ENCODE data around the gene YES1.
"Not testable (repeated sequence)": the region's sequence is repeated elsewhere in the genome, so short reads cannot be mapped to it uniquely, and the experiment has no call there.

DNA sequence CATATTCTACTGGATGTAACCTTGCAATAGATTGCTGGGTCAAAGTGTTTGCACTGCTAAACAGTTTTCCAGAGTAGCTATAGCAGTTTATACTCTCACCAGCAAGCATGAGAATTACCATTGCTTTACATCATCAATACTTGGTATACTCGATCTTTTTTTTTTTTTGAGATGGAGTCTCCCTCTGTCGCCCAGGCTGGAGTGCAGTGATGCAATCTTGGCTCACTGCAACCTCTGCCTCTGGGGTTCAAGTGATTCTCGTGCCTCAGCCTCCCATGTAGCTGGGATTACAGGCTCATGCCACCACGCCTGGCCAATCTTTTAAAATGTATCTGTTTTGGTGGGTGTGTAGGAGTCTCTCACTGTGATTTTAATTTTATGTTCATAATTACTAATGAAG is 36.0 kb downstream of the YES1 start:
- TF ChIP-seq, protein P1, sequence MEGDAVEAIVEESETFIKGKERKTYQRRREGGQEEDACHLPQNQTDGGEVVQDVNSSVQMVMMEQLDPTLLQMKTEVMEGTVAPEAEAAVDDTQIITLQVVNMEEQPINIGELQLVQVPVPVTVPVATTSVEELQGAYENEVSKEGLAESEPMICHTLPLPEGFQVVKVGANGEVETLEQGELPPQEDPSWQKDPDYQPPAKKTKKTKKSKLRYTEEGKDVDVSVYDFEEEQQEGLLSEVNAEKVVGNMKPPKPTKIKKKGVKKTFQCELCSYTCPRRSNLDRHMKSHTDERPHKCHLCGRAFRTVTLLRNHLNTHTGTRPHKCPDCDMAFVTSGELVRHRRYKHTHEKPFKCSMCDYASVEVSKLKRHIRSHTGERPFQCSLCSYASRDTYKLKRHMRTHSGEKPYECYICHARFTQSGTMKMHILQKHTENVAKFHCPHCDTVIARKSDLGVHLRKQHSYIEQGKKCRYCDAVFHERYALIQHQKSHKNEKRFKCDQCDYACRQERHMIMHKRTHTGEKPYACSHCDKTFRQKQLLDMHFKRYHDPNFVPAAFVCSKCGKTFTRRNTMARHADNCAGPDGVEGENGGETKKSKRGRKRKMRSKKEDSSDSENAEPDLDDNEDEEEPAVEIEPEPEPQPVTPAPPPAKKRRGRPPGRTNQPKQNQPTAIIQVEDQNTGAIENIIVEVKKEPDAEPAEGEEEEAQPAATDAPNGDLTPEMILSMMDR (IDR thresholded peaks at IDR 0.05; ENCODE audit: insufficient read depth, low read length): not testable (repeated sequence)
- not testable (repeated sequence) for TF ChIP-seq POLR2AphosphoS5 (IDR thresholded peaks at IDR 0.05; ENCODE audit: low read depth); GABPA (IDR thresholded peaks at IDR 0.05; ENCODE audit: low read depth); SPI1 (IDR thresholded peaks at IDR 0.05; ENCODE audit: borderline replicate concordance, low read depth)
